NCI-H82 treated with DMSO at 0.1 percent for 48 hours (cell line): ENCODE measurements around the gene NKX1-2.
A peak's percentile ranks its signal among the peaks of the same experiment; 100 is the strongest.

ENCODE experiments used
- DNase-seq: peaks from one replicate; lab custom pipeline; 2025; ENCODE audit not compliant: unreplicated experiment; lab: John Stamatoyannopoulos, UW

The NKX1-2 gene

DNA sequence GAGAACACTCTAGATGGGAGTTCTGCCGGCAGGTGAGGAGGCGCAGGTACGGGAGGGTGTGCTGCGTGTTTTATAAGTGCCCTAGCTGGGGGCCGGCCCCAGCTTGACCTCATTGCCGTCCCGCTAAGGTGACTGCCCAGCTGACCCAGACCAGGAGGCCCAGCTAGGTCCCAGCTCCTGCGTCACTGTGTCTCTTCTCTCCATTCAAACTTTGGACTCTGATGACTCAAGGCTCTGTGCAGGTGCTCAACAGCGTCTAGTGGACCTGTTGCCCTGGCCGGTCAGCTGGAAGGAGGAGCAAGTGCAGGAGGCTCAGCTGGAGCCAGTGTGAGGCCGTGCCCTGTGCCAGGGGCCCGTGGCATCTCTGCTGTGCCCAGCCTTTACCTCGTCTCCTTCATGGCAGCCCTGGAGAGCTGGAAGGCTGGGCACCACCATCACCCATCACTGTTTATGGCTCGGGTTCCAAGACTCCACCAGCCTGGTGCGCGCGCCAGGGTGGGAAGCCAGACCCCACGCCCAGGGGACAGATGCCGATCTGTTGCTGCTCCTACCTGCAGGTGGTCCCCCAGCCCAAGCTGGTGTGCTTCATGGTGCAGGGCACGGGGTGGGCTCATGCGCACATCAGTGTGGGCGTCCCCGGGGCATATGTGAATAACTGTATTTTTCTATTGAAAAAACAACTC lies 26.3 kb upstream of the NKX1-2 start:
- DNase-seq, result no peak

DNA sequence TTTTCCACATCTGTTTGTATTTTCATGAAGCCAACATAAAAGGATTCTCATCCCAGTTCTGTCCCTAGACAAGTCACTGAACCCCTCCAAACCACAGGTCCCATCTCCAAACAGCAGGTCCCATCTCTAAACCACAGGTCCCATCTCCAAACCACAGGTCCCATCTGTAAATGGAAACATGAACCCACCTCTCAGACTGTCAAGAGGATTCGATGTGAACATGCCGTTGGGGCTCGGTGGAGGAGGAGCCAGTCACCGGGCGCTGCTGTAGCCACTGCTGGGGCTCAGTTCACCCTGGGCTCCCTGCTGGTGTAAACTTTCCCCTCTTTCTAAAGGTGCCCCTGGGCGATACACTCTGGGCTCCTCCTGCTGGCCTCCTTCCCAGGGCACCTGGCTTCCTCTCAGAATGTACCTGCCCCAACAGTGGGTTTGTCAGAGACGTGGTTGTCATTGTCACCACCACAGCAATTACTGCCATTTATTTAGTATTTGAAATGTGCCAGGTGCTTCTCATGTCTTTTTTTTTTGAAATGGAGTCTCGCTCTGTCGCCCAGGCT lies 24.8 kb upstream of the NKX1-2 start:
- DNase-seq, result no peak

DNA sequence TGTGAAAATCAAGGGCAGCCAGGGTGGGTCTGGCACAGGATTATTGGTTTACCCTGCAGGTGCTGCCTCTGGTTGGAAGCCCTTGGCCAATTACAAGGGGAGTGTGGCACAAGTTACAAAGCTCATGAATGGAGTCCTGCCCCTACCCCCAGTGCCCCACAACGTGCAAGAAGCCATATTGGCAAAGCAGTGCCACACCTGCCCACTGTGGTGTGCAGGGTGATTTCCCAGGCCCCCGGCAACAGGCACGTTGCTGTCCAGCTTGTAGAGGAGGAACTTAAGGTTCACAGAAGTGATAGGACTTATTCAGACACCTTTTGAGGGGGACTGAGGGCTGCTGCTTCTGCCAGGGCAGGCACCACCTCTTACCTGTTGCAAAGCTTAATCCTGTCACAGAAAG lies 23.2 kb upstream of the NKX1-2 start:
- no peak for DNase-seq

DNA sequence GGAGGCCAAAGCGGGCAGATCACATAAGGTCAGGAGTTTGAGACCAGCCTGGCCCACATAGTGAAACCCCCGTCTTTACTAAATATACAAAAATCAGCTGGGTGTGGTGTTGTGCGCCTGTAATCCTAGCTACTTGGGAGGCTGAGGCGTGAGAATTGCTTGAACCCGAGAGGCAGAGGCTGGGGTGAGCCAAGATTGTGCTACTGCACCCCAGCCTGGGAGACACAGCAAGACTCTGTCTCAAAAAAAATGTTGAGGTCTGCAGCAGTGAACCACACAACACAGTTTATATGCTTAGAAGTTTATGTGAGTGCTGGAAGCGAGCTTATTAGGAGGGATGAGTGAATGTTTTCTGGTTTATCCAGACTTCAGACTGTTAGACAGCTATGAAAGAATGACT lies 22.2 kb upstream of the NKX1-2 start:
- DNase-seq, result no peak

DNA sequence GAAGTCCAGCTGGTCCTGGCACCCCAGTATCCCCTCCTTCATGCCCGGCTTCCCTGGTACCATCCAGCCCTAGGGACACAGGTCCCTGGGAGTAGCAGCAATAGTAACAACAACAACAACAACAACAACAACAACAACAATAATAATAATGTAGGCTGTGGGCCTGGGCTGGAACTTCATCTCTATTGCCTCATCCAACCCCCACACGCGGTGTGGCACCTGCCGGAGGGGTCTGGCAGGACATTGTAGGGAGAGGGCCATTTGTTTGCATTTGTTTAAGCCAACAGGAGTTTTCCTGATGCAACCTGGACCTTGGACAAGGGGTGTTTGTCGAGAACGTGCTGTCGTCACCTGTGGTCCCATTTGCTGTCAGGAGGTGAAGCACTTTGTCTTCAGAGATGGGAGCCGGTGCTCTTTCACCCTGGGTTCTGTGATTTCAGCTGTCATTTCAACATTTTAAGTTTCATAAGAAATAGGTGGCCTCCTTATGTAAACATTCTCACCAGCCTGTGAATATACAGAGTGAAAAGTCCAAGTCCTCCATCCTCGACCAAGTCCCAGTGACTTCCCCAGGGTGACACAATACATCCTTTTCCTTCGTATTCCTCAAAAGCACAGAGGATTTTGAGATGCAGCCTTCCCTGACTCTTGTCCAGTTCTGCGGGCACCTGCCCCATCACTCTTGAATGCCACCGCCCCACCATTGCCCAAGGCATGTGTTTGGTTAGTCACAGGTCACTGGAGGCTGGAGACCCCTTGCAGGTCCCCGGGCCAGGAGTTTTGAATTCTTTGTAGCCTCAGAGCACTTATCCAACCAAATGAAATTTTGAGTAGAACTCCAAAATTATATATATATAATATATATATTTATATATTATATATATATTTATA lies 21.0 kb upstream of the NKX1-2 start:
- DNase-seq, result no peak

DNA sequence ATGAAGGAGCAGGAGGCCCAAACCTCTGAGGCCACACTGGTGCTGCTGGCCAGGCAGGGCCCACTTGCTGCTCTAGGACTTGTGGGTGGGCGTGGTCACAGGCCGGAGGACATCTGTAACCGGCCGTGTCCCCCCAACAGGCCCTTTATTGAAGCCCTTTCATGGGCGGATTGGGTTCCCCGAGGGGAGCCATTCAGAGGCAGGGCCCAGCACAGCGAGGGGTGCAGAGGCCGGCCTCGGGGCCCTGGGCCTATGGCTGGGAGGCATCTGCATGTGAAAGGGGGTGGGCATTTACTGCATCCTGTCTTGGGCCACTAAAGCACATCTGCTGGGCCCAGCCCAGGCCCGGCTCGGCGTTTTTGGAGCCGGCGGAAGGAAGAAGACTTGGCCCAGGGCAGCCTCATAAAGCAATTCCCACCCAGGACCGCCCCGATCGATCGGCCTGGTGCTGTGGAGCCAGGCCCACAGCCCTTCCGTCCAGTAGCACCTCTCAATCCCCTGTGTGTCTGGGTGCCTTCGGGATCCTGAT lies 20.2 kb upstream of the NKX1-2 start:
- no peak for DNase-seq

DNA sequence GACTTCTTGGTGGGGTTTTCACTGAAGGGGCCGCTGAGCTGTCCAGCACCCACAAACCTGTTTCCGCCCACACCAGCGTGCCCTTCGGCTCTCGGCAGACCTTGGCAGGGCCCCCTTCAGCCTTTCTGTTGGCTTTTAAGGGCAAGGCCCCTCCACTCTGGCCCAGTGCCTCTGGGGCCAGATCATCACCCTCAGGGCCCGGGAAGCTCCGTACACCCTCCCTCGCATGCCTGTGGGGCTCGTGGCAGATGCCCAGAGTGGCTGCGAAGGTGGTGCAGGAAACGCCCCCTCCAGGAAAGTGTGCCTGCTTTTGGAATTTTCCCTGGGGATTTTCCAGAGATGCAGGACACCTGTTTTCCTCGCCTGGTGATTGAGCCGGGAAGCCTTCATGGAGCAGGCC lies 18.8 kb upstream of the NKX1-2 start:
- DNase-seq, result no peak

DNA sequence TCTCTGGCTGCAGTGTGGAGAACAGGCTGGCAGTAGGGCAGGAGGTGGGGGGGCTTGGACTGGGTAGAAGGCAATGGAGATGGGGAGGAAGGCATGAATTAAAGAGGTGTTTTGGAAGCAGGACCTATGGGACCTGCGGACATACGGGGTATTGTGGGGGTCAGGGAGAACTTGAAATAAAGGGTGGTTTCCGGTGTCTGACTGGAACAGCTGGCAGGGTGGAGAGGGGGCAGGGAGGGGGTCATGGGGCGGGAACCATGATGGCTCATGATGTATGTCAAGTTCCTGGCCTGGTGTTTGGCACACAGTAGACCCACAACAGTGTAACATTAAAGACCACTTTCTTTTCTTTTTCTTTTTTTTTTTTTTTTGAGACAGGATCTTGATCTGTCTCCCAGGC lies 17.3 kb upstream of the NKX1-2 start:
- no peak for DNase-seq

DNA sequence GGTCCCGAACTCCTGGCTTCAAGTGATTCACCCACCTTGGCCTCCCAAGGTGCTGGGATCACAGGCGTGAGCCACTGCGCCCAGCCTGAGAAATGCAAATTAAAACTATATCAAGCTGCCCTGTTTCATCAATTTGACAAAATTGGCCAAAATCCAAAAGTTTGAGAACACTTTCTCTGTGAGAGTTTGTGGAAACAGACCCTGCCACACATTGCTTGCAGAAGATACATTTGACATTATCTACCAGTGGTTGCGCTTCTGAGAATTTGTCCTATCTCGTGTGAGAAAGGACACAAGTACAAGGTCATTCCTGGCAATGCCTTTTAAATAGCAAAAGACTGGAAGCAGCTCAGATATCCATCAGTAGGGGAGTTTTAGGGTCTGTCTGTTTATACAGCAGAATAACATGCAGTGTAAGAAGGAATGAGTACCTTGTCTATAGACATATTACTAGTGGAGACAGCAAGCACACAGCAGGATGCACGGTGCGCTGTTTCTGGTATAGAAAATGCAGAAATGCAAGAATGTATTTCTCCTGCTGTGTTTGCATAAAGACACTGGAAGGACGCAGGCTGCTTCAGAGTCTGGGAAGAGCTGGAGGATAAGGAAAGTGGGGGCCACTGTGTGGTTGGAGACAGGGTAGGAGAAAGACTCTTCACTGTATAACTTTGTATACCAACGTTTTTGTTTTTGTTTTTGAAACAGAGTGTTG lies 16.1 kb upstream of the NKX1-2 start:
- DNase-seq, result no peak

DNA sequence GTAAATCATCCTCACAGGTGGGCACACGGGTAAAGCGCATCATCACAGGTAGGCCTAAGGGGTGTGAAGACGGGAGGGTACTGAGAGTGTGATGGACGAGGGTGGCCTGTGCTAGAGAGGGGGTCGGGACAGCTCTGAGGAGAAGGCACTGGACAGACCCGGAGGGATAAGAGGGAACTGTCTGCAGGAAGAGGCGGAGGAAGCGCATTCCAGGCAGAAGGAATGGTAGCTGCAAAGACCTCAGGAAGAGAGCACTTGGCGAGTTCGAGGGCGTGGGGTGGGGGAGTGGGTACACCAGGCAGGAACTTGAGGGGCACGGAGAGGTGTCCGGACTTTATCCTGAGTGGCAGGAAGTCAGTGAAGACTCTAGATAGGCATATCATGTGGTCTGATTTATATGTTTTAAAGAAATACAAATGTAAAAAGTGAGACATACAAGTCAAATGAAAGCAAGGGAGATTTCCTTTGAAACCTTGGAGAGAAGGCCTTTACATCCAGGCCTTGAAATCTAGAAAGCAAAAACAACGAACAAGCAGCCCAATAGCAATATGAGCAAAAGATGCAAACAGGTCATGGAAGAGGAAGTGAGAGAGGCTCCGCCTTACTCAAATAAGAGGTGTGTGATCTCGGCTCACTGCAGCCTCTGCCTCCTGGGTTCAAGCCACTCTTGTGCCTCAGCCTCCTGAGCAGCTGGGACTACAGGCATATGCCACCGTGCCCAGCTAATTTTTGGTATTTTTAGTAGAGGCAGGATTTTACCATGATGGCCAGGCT lies 15.4 kb upstream of the NKX1-2 start:
- no peak for DNase-seq

DNA sequence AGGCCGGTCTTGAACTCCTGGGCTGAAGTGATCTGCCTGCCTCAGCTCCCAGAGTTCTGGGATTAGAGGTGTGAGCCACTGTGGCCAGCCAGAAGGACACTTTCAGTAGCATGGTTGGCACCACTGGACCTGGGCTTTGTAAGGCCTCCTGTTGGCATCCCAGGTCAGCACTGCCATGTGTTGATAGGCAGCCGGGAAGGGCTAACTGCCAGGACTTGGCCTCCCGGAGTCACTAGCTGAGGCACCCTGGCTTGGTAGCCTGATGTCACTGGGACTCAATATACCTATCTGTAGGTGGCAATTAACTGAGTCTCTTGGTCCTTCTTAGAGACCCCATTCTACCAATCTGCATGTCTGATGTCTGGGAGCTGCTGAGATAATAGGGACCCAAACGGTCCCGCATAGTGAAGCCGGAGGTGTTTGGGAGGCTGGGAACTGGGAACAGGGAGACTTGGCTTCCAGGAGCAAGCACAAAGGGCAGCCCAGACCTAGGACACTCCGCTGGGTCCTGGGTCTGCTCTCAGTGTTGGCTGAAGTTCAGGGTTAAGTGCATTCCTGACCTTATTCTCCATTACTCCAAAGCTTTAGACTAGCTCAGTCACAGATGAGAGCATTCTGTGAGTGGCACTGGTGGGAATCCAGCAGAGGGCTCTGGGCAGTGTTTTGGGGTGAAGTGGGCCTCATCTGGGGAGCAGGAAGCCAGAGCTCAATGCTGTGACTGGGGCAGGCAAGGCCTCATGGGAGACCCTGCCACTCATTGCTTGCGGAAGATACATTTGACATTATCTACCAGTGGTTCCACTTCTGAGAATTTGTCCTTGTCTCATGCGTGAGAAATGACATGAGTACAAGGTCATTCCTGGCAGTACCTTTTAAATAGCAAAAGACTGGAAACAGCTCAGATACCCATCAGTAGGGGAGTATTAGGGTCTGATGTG lies 14.5 kb upstream of the NKX1-2 start:
- no peak for DNase-seq

DNA sequence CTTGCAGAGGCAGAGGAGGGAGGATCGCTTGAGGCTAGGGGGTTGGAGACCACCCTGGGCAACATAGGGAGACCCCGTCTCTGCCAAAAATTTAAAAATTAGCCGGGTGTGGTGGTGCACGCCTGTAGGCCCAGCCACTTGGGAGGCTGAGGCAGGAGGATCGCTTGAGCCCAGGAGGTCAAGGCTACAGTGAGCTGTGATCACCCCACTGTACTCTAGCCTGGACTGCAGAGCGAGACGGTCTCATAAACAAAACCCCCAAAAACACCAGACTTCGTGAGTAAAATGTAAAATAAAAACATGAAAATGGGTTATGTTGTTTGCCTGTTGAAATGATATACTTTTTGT lies 12.5 kb upstream of the NKX1-2 start:
- no peak for DNase-seq

DNA sequence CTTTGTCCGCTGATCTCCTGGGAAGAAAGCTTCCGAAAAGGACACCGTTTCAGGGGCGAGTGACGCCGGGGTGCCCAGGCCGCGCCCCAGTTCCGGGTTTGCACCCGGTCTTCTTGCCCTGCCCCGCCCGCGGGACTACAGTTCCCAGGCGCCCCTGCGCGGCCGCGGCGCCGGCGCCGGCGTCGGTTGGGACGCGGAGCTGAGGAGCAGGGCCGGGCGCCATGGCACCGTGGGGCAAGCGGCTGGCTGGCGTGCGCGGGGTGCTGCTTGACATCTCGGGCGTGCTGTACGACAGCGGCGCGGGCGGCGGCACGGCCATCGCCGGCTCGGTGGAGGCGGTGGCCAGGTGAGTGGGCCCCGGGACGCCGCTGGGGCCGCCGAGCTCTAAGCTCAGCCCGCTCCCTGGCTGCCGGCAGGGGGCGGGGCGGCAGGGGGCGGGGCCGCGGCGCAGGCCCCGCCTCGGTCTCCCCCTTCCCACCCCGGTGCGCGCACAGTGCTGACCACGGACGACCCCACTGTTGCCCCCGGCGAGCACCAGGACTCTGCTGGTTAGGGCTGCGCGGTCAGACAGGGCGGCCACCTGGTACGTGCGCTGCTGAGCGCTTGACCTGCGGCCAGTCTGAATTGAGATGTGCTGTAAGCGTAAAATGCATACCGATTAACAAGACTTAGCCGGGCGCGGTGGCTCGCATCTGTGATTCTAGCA lies 12.0 kb upstream of the NKX1-2 start, which contains the start of gene LHPP:
LHPP (plus strand) TSS at position 182 of the 706 bp plus-strand sequence; CDS start at position 222, 40 bp downstream.
- DNase-seq, result peak; percentile 39

DNA sequence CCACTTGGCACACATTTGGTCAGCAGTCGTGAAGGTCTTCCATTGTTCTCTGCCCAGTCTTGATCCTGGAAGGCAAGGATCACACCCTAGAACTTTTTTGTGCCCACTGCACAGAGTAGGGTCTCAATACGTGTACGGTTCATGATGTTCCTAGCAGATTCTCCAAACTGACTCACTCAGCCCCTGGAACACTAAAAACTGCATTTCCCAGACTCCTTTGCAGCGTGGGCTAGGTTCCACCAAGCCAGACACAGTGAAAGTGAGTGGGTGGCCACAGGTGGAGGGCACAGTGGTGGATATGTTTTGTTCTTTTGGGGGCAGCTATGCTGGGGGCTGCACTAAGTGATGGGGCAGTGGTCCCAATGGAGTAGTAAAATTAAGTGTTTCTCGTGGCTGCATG lies 10.3 kb upstream of the NKX1-2 start:
- DNase-seq, result no peak

DNA sequence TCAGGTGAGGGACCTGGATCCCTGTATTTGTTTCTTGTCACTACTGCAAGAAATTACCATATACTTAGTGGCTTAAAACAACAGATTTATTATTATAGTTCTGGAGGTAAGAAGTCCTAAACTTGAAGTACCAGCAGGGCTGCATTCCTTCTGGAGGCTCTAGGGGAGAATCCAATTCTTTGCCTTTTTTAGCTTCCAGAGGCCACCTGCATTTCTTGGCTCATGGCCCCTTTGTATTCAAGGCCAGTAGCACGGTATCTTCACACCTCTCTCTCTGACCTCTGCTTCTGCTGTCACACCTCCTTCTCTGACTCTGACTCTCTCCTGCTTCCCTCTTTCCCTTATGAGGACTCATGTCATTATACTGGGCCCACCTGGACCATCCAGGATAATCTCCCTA lies 9.6 kb upstream of the NKX1-2 start:
- no peak for DNase-seq

DNA sequence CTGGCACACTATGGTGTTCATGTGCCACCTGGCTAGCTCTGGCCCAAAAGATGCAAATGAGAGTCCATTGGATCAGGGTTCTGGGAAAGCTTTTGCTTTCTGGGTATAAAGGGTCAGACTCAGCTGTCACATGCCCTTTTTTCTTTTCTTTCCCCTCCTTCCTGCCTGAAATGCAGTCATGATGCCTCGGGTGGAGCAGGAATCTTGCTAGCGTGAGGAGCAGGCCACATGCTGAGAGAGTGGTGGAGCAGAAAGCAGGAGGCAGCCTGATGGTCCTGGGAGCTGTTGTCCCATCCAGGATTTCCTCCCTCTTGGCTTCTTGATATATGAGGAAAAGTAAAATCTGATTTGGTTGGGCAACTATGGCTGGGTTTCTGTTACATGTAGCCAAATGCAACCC lies 9.1 kb upstream of the NKX1-2 start:
- DNase-seq, result no peak

DNA sequence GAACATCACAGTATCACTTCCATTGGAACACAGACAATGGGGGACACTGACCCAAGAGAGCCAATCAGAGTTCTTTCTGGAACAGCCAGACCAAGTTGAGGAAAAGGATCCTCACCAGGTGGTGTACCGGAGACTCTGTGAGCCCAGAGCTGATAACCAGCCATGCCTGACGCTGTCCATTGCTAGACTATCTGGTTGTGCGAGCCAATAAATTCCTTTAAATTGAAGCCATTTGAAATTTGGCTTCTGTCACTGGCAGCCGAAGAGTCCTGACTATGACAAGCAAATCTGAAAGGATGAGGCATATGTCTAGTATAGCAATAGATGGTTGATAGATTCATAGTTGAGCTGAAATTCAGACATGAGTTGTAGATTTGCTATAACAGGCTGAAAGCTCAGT lies 8.6 kb upstream of the NKX1-2 start:
- no peak for DNase-seq

DNA sequence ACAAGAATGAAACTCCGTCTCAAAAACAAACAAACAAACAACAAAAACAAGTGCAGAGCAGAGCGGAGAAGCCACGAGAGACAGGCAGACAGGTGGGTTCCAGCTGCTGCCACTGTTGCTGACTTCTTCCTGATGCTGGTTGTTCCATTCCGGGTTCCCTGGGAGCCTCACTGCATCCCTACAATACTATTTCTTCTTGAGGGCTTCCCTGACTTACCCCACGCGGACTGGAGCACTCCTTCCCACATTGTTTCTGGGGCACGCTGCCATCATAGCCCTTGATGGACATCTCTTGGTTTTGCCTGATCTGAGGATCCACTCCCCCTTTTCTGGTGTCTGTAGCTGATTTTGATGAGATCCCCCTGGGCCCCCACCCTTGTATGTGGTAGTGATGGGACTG lies 5.6 kb upstream of the NKX1-2 start:
- DNase-seq, result no peak
